Iris pigment epithelial cell (primary cell): ENCODE measurements around the gene RBM42.
A peak's percentile ranks its signal among the peaks of the same experiment; 100 is the strongest.
"Not testable (repeated sequence)": the region's sequence is repeated elsewhere in the genome, so short reads cannot be mapped to it uniquely, and the experiment has no call there.

Experiments used
- DNase-seq: peaks from one replicate; pipeline ENCODE4 v3.0.0-alpha.2; 2011; ENCODE audit warnings: low read depth

The RBM42 gene

GRCh38 chr19:35650581-35650980, 21.7 kb downstream of the RBM42 start:
- DNase-seq: no peak

GRCh38 chr19:35654828-35655227, 26.0 kb downstream of the RBM42 start:
- DNase-seq: not testable (repeated sequence)

- no peak for DNase-seq
These were observed 26.8 kb downstream of the RBM42 start for GRCh38 chr19:35655600-35655999.

- no peak for DNase-seq
These were observed 27.9 kb downstream of the RBM42 start for GRCh38 chr19:35656700-35657099.

GRCh38 chr19:35657904-35658700, 29.3 kb downstream of the RBM42 start:
- DNase-seq: peak; percentile 22

- no peak for DNase-seq
These were observed 33.1 kb downstream of the RBM42 start for GRCh38 chr19:35661995-35662340.

- DNase-seq: no peak
These were observed 35.1 kb downstream of the RBM42 start for GRCh38 chr19:35663981-35664380.

GRCh38 chr19:35665157-35665556, 36.3 kb downstream of the RBM42 start:
- DNase-seq: no peak

GRCh38 chr19:35665604-35666003, 36.8 kb downstream of the RBM42 start:
- no peak for DNase-seq

- no peak for DNase-seq
These were observed 37.5 kb downstream of the RBM42 start, which contains the start of gene UPK1A for GRCh38 chr19:35666251-35666913. Gene UPK1A, plus strand, starts transcription at chr19:35666517. Its CDS starts 296 bp downstream, at chr19:35666813.

- DNase-seq: no peak
These were observed 40.7 kb downstream of the RBM42 start for GRCh38 chr19:35669566-35669965.

- no peak for DNase-seq
These were observed 41.1 kb downstream of the RBM42 start for GRCh38 chr19:35669974-35670373.

- no peak for DNase-seq
These were observed 41.9 kb downstream of the RBM42 start for GRCh38 chr19:35670686-35671085.

GRCh38 chr19:35671818-35672217, 43.0 kb downstream of the RBM42 start:
- DNase-seq: peak; percentile 45

- peak; percentile 77 for DNase-seq
These were observed 44.4 kb downstream of the RBM42 start for GRCh38 chr19:35673121-35673804.

- no peak for DNase-seq
These were observed 46.8 kb downstream of the RBM42 start for GRCh38 chr19:35675589-35676140.
